ENCODE results near the gene ST3GAL2. TPM values are rescaled to one million over a fixed set of nuclear protein-coding genes. Genes with fewer than 3 reads are reported as not detected.

ST3GAL2 gene
- total RNA-seq, 1 donor from 2014 or later = 3.2 TPM

DNA sequence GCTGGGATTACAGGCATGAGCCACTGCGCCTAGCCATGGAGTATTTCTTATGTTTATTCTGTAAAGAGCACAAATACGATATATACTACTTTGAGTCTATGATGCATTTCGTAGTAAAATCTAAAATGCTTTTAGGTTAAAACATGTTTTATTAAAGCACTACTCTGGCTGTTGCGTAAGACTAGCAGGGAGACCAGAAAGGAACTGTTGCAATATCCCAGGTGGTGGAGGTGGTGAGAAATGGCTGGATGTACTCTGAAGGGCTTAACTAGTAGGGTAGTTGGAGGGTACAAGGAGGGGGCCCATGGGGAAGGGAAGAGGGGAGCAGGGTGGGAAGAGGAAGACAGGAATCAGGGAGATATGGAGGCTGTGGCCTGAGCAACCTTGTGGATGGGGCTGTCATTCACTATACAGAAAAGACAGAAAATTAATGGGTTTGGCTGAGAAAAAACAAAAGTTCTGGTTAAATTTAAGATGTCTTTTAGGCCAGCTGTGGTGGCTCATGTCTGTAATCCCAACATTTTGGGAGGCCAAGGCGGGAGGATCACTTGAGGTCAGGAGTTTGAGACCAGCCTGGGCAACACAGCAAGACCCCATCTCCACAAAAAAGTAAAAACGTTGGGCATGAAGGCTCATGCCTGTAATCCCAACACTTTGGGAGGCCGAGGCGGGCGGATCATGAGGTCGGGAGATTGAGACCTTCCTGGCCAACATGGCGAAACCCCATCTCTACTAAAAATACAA lies 35.8 kb downstream of the ST3GAL2 start:
- Histone ChIP-seq H3K27me3 (ENCODE audit: control insufficient read depth, insufficient read depth, low read length) (no peaks in the 10 kb centered on the region), H3K36me3 (ENCODE audit: control insufficient read depth, insufficient read depth, low read length) (no peaks in the 10 kb centered on the region), H3K4me3 (ENCODE audit: low read depth, low read length) (no peak overlapping the region)
- TF ChIP-seq, protein P1, sequence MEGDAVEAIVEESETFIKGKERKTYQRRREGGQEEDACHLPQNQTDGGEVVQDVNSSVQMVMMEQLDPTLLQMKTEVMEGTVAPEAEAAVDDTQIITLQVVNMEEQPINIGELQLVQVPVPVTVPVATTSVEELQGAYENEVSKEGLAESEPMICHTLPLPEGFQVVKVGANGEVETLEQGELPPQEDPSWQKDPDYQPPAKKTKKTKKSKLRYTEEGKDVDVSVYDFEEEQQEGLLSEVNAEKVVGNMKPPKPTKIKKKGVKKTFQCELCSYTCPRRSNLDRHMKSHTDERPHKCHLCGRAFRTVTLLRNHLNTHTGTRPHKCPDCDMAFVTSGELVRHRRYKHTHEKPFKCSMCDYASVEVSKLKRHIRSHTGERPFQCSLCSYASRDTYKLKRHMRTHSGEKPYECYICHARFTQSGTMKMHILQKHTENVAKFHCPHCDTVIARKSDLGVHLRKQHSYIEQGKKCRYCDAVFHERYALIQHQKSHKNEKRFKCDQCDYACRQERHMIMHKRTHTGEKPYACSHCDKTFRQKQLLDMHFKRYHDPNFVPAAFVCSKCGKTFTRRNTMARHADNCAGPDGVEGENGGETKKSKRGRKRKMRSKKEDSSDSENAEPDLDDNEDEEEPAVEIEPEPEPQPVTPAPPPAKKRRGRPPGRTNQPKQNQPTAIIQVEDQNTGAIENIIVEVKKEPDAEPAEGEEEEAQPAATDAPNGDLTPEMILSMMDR (IDR thresholded peaks at IDR 0.05; ENCODE audit: insufficient read depth, low read length, severe bottlenecking) = no peak
- no peak for FAIRE-seq
- peak; percentile 50 for DNase-seq (ENCODE audit: low read depth)

DNA sequence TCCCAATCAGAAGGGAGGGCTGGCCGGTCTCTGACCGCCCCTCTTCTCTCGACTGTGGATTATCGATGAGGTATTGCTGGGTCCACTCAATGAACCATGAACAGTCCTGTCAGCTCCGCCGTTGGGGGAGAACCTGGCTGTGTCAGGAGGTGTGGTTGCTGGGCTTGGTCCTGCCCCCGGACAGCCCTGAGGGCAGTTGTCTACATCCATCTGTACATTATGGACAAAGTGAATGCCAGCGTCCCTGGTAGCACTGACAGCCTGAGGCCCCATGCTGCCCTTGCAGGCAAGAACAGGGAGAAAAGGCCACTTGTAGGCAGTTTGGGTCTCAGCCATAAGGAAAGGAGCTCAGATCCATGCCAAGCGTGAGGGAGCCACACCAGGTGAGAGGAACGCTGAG lies 38.9 kb downstream of the ST3GAL2 start:
- TF ChIP-seq, protein P1 (IDR thresholded peaks at IDR 0.05; ENCODE audit: insufficient read depth, low read length, severe bottlenecking) = no peak
- no peak for DNase-seq (ENCODE audit: low read depth)
- Histone ChIP-seq H3K4me3 (ENCODE audit: low read depth, low read length) (no peak overlapping the region), H3K27me3 (ENCODE audit: control insufficient read depth, insufficient read depth, low read length) (no peaks in the 10 kb centered on the region), H3K36me3 (ENCODE audit: control insufficient read depth, insufficient read depth, low read length) (no peaks in the 10 kb centered on the region)
- FAIRE-seq = no peak

DNA sequence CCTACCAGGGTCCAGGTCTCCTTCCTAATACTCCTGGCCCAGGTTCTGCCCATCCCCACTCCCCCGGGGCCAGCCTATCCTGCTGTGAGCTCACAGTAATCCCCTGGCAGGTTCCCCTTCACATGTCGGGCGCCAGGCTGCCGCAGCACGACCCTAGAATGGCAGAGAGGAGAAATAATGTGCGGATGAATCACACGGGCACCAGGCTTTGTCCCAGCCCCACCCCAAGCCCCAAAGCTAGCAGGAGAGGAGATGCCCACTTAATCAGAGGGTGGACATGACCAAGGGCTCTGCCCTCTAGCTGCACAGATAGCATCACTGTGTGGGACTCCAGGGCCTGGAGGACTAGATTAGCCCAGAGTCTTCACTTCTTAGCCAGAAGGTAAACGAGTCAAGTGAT lies 39.5 kb downstream of the ST3GAL2 start:
- H3K36me3 ChIP-seq (ENCODE audit: control insufficient read depth, insufficient read depth, low read length) = no peaks in the 10 kb centered on the region
- no peak overlapping the region for H3K4me3 ChIP-seq (ENCODE audit: low read depth, low read length)
- no peaks in the 10 kb centered on the region for H3K27me3 ChIP-seq (ENCODE audit: control insufficient read depth, insufficient read depth, low read length)
- TF ChIP-seq, protein P1 (IDR thresholded peaks at IDR 0.05; ENCODE audit: insufficient read depth, low read length, severe bottlenecking) = no peak
- FAIRE-seq = no peak
- no peak for DNase-seq (ENCODE audit: low read depth)

DNA sequence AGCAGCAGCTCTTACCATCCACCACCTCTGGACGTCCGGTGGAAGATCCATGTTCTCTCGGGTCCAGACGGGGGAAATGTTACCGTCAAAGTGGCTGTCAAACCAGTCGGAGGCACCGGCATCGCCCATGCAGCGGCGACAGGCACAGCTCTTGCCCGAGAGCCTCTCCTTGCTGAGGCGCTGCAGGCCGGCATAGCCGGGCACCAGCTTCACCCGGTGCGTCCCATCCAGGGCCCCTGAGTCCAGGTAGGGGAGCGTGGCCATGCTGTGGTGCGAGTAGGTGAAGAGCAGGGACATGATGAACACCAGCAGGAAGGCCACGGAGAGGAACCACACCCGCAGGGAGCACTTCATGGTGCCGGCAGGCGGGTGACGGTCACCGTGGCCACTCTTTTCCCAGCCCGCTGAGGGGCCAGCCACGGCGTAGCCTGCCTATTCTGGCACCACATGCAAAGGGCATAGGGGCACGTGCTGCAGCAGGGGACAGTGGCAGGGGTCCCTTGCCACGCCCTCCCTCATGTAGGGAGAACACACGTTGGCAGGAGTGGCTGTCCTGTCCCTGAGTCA lies 40.6 kb downstream of the ST3GAL2 start:
- Histone ChIP-seq H3K4me3 (ENCODE audit: low read depth, low read length) (no peak overlapping the region), H3K27me3 (ENCODE audit: control insufficient read depth, insufficient read depth, low read length) (no peaks in the 10 kb centered on the region), H3K36me3 (ENCODE audit: control insufficient read depth, insufficient read depth, low read length) (no peaks in the 10 kb centered on the region)
- TF ChIP-seq, protein P1 (IDR thresholded peaks at IDR 0.05; ENCODE audit: insufficient read depth, low read length, severe bottlenecking) = no peak
- FAIRE-seq (no peak), DNase-seq (ENCODE audit: low read depth) (no peak)

DNA sequence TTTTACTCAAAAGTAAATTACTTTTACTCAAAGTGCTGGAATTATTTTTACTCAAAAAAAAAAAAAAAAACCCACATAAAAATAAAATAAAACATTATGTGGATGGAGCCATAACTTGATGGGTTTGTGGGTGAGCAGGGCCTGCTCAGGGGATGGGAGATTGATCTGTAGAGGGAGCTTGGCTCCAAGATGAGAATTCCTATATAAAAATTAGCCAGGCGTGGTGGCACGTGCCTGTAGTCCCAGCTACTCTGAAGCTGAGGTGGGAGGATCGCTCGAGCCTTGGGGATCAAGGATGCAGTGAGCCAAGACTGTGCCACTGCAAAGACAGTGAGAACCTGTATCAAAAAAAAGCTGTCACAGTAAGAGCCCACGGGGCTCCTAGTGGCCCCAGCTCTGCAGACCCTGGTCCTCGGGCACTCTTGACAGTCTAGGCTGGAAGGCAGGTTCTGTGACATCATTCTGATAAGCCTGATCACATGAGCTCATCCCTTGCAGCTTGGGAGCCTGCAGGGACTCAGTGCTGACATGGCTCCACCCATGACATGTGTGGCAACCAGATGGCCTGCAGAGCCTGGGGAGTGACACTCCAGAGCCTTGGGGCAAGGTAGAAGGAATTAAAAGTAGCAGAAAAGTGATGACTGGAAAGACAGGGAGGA lies 42.5 kb downstream of the ST3GAL2 start:
- Histone ChIP-seq H3K36me3 (ENCODE audit: control insufficient read depth, insufficient read depth, low read length) (no peaks in the 10 kb centered on the region), H3K4me3 (ENCODE audit: low read depth, low read length) (no peak overlapping the region), H3K27me3 (ENCODE audit: control insufficient read depth, insufficient read depth, low read length) (no peaks in the 10 kb centered on the region)
- TF ChIP-seq, protein P1 (IDR thresholded peaks at IDR 0.05; ENCODE audit: insufficient read depth, low read length, severe bottlenecking) = no peak
- DNase-seq (ENCODE audit: low read depth) = no peak
- no peak for FAIRE-seq

Measured in bronchial epithelial cell (primary cell).